ENCODE measurements around the gene TTC34.
A peak's percentile ranks its signal among the peaks of the same experiment; 100 is the strongest.

Gene TTC34

GRCh38 chr1:2801535-2802291 lies at the start of gene TTC34:
TSS of gene TTC34 (minus strand) at chr1:2801693. CDS start at chr1:2800827, 866 bp downstream.
- DNase-seq, result peak in 1 of 2 experiments; percentile 25

DNA sequence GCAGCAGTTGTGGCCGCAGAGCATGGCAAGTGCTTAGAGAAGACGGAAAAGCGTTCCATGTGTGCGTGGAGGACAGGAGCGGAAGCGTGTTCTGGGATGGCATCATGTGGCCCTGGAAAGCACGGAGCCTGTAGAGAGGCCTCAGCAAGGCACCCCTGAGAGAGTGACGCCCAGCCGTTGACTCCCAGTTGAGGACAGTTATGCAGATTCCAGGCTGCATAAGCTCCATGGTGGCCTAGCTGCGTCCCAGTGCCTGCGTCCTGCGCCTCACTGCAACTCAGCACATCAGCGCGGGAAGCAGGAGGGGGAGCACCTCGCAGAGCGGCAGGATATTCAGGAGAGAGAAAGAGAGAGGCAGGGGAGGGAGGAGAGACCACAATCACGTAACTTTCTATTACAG lies 49.0 kb upstream of the TTC34 start:
- no peak for DNase-seq

DNA sequence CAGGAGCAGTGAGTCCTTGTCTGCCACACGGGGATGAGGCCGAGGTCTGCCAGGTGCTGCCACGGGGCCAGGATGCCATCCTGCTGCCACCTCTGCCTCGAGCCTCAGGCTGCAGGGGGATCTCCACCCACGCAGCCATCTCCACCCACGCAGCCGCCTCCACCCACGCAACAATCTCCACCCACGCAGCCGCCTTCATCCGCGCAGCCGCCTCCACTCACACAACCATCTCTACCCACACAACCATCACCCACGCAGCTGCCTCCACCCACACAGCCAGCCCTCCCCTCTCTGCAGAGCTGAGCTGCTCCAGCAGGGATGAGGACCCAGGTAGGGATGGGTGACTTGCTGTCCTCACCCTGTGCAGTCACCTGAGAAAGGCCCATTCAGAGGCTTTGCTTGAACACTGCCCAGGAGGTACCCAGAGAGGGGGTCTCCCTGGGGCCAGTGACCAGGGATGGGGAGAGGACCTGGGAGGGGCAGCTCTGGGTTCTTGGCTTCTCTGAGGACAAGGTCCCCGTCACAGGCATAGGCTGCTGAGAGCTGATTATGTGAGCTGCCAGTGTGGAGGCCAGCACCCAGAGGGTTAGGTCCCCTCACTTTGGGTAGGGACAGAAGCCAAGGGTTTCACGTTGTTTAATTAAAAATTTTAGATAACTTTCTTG lies 46.6 kb upstream of the TTC34 start:
- no peak for DNase-seq

DNA sequence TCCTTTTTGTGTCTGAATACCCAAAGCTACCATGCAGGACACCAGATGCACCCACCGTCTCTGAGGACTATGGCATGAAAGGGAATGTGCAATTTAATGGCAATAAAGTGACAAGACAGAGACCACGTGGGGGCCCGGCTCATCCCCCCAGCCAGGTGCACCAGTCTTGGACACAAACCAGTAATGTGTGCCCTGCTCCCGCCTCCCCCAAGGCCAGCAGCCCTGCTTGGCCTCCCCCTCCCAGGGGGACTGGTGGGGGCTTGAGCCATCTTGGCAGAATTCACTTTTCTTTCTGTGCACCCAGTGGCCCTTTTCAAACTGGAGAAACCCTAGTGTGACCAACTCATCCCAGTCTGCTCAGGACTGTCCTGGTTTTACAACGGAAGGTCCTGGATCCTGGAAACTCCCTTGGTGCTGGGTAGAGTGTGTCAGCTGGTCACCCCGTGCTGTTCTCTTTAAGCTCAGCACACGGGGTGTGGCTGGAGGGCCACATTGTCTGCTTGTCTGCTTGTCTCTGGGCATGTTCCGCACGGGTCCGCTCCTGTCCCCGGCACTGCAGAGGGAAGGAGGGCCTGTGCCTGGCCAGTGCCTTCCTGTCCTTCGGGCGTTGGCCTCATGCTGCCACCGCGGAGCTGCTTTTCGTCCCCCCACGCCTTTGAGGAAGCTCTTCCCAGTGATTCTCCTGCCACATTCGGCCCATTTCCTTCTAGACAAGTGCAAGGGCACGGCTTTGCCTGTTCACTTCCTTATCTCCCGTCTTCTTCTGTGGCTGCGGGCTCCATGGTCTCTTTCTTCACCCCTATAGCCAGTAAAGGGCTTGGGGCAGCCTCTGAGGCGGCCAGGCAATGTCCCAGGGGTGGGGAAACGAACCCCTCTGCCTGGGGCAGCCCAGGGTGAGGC lies 45.8 kb upstream of the TTC34 start:
- DNase-seq, result no peak

DNA sequence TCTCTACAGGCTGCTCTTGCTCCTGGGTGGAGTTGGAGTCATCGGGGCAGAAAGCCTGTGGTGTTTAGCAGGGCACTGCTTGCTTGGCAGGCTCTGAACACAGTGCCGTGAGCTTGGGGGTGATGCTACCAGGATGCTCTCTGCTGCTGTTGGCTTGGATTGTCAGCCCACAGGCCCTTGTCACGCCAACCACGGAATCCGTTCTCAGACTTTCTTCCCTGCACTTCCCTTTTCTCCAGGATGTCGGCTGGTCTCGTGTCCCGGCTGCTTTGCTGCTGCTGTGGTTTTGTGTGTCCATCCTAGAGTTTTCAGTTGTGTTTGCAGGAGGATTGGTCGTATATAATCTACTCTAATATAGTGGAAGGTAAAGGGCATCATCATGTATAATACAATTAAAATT lies 44.4 kb upstream of the TTC34 start:
- no peak for DNase-seq

DNA sequence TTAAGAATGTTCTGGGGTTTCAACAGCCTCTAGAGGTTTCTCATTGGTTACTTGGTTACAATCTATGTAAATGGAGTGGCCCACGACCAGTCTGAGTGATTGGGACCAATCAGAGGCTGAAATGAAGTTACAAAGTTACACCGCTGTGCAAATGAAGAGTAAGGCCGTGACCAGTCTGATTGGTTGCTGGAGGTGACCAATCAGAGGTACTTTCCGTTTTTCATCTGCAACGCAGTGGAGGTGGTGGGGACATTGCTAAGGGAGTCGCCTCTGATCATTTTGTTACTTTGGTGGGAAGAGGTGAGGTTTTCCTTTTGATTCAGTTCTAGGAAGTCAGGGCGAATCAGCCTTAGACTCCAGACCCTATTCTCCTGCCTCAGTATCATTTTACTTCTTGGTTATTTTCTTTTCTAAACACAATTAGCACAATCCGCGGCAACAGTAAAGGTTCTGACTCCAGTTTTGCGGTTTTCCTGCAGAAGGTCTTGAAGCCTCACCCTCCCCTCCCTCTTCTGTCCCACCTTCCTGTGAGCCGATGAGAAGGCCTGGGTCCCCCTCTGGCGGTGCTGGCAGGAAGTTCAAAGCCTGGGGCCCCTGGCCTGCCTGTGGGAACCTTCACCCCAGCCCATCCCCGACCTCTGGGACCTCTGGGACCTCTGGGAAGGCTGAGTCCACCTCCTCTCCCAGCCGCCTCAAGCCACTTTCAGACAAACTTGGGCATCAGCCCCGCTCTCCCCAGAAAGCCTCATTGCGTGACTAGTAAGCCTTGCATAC lies 38.7 kb upstream of the TTC34 start:
- no peak for DNase-seq

DNA sequence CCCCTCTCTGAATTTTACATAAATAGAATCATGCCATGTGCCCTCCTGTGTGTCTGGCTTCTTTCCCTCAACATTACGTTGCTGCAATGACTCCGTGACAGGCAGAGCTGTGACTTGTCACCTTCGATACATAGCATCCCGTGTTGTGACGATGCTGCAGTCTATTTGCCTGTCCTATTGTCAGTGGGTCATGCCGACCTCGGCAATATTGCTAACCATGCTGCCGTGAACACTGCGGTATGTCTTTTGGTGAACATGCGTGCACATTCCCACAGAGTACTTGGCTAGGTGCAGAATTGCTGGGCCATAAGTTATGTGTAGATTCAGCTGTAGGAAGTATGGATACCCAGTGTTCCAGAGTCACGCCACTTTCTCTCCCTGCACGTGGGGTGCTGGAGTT lies 36.3 kb upstream of the TTC34 start:
- no peak for DNase-seq

DNA sequence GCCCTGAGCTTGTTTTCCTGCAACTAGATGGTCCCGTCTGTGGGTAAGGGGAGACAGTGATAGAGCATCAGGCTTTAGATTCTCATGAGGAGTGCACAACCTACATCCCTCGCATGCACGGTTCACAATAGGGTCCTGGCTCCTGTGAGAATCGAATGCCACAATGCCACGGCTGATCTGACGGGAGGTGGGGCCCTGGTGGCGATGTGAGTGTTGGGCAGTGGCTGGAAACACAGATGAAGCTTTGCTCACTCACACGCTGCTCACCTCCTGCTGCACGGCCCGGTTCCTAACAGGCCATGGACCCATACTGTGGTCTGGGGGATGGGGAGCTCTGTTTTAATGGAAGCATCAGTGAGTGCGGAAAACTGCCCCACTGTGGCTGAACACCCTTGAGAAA lies 35.8 kb upstream of the TTC34 start:
- no peak for DNase-seq

GRCh38 chr1:2836333-2836970 lies 35.0 kb upstream of the TTC34 start:
- no peak for DNase-seq

DNA sequence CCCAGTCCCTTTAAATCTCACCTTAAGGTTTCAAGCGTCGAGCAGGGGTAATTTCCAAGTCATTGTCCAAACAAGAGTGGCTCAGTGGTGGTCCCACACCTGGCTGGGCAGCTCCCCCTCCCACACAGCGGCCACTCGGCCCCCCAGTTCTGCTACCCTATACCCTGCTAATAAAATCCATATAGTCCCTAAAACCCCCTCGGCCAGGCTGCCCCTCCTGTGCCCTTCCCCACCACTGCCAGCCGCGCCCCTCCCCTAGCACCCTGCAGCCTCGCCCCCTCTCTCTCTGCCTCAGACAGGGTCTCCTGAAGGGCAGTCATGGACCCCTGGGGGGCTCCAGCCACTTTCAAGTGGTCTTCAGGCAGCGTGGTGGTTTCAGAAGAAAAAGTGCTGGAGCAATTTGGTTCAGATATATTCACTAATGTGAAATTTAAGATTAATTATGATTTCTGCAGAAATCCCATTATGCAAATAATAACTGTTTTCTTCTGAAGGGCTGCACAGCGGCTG lies 34.2 kb upstream of the TTC34 start:
- no peak for DNase-seq

- no peak for DNase-seq
These were observed 33.5 kb upstream of the TTC34 start for GRCh38 chr1:2834741-2835564.

DNA sequence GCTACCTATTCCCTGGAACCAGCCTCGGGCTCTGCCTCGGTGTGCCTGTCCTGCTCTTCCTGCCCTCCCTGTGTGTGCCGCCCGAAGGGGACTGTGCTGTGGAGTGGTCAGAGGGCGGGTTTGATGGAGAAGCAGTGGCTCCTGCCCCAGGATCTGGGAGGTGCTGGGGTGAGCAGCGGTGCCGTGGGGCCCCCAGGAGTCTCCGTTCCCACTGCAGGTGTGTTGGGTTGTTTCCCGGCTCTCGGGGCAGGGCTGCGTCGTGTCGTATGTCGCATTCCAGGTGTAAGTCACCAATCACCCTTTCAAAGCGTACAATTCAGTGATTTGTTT lies 32.6 kb upstream of the TTC34 start:
- DNase-seq, result no peak

- no peak for DNase-seq
These were observed 32.1 kb upstream of the TTC34 start for GRCh38 chr1:2833454-2834145.

DNA sequence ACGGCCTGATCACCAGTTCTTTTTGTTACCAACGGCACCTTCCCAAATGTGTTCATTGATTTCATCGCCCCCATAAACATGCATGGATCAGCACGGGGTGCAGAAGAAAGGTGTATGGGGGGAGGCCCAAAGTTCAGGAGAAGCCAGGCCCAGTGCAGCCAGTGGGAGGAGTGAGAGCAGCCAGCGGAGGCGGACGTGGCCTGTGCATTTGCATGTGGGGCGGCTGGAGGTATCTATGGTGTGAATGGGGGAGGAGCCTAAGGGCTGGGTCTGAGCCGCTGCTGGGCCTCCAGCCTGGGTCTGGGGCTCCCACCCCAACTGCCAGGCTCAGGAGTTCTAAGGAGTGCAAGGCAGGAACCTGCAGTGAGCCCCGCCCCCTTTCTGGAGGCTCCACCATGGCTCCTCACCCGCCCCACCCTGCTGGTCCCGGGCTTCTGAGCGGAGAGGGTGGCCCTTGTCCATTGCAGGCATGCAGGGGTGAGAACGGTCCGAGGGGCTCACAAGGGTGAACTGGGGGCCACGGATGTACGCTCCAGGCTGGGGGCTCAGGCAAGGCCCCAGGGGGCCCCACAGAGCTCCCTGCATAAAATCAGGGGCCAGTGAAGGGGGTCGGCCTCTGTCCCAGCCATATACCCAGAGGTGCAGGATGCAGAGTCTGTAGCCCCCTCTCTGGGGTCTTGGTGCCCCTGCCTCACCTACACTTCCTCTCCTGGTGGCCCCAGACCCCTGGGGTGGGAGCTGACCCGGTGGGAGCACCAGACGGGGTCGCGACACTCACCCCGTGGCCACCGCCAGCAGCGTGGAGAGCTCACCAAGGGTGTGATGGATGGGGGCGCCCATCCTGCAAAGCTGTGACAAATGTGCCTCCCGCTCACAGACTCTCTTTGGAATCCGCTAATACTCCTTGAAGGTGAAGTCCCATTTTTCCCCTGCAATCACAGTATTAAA lies 31.3 kb upstream of the TTC34 start:
- DNase-seq, result no peak

GRCh38 chr1:2831596-2832212 lies 30.2 kb upstream of the TTC34 start:
- no peak for DNase-seq

DNA sequence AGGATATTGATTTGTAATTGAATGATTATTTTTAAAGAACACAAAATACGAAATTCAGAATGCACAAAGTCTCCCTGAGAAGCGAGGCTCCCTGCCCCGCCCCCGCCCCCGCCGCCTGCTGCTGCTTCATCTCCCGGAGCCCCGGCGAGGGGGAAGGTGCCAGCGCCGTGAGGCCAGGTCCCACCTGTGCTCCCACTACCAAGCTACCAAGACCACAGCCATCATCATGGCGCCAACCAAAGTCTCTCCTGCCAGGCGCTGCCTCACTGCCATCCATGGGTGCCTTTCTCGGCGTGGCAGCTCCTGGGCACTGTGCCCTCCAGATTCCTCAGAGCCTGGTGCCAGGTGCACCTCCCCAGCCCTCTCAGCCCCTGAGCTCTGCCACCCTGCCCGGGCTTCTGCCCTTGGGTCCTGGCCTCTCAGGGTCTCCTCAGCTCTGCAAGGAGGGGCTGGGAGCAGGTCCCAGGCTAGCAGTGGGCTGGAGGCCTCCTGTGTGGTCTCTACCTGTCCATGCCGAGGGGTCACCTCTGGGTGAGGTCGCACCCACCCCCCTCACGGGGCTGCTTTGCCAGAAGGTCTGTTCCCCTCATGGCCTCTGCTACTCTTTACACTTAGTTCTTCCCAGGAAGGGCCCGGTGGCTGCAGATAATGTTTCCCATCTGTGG lies 29.4 kb upstream of the TTC34 start:
- DNase-seq, result no peak

DNA sequence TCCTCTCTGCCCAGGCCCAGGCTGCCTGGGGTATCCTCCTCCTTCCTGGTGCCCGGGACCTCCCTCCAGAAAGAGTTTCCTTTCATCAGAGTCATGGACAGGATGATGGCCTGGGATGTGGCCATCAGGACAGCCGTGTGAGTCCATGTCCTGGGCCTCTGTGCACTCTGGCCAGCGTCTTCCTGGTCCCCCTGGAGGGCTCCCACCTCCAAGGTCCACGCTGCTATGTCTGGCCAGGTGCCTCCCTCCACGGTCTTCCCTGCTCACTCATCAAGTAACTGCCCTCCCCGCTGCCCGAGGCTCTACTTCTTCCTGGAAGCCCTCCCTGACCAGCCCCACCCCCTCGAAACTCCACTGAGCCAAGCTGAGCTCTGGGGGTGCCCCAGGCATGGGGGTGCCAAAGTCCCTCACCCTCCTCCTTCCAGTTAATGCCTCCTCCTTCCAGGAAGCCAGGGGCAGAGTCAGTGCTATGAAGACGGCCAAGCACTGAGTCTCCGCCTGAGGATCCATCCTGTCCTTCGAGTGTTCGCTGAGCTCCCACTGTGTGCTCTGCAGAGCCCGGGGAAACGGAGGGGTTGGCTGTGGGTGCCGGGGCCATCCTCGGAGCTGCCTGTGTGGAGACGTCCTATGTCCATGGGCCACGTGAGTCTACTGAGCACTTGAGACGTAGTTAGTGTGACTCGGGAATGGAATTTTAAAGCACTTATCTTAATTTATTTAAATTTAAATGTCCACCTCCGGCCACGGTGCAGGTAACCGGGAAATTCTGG lies 28.5 kb upstream of the TTC34 start:
- DNase-seq, result no peak
